Measurements from ENCODE around the gene ARHGAP6.
"Not testable (repeated sequence)": the region's sequence is repeated elsewhere in the genome, so short reads cannot be mapped to it uniquely, and the experiment has no call there.

ARHGAP6 gene

GRCh38 chrX:11519234-11519633 is 146.5 kb downstream of the ARHGAP6 start:
- not testable (repeated sequence) for DNase-seq

GRCh38 chrX:11509786-11510185 is 155.9 kb downstream of the ARHGAP6 start:
- peak; percentile 11 for DNase-seq

GRCh38 chrX:11504234-11504633 is 161.5 kb downstream of the ARHGAP6 start:
- DNase-seq, result no peak

GRCh38 chrX:11499076-11500044 is 166.4 kb downstream of the ARHGAP6 start:
- peak; percentile 83 for DNase-seq

GRCh38 chrX:11491375-11491774 is 174.3 kb downstream of the ARHGAP6 start:
- DNase-seq, result not testable (repeated sequence)

GRCh38 chrX:11484290-11484689 is 181.4 kb downstream of the ARHGAP6 start:
- no peak for DNase-seq

- peak; percentile 58 for DNase-seq
Observed at GRCh38 chrX:11481035-11481434, 184.7 kb downstream of the ARHGAP6 start.

GRCh38 chrX:11480626-11481025 is 185.1 kb downstream of the ARHGAP6 start:
- DNase-seq, result peak; percentile 40

- DNase-seq, result no peak
Observed at GRCh38 chrX:11478911-11479310, 186.8 kb downstream of the ARHGAP6 start.

- no peak for DNase-seq
Observed at GRCh38 chrX:11478026-11478425, 187.7 kb downstream of the ARHGAP6 start.

GRCh38 chrX:11474576-11474975 is 191.1 kb downstream of the ARHGAP6 start:
- no peak for DNase-seq

GRCh38 chrX:11474021-11474420 is 191.7 kb downstream of the ARHGAP6 start:
- no peak for DNase-seq

GRCh38 chrX:11472879-11473278 is 192.8 kb downstream of the ARHGAP6 start:
- no peak for DNase-seq

- DNase-seq, result no peak
Observed at GRCh38 chrX:11472381-11472780, 193.3 kb downstream of the ARHGAP6 start.

GRCh38 chrX:11470250-11470974 is 195.3 kb downstream of the ARHGAP6 start:
- DNase-seq, result peak; percentile 80

GRCh38 chrX:11465648-11466411 is 199.9 kb downstream of the ARHGAP6 start:
- DNase-seq, result no peak

- DNase-seq, result no peak
Observed at GRCh38 chrX:11464836-11465463, 200.8 kb downstream of the ARHGAP6 start.

GRCh38 chrX:11464380-11464779 is 201.3 kb downstream of the ARHGAP6 start:
- no peak for DNase-seq

- no peak for DNase-seq
Observed at GRCh38 chrX:11462648-11463047, 203.1 kb downstream of the ARHGAP6 start.

- no peak for DNase-seq
Observed at GRCh38 chrX:11462136-11462535, 203.6 kb downstream of the ARHGAP6 start.

- peak; percentile 50 for DNase-seq
Observed at GRCh38 chrX:11461201-11462001, 204.3 kb downstream of the ARHGAP6 start.

- no peak for DNase-seq
Observed at GRCh38 chrX:11460347-11460746, 205.4 kb downstream of the ARHGAP6 start.

Measured in fibroblast of skin of right biceps (primary cell).